ENCODE data around the gene NCKAP5L. TPM values are rescaled to one million over a fixed set of nuclear protein-coding genes. Genes with fewer than 3 reads are reported as not detected.
A peak's percentile ranks its signal among the peaks of the same experiment; 100 is the strongest.

NCKAP5L gene
- polyA plus RNA-seq, 3 donors = 3.7 to 14.9 (median 6.8) TPM

- TF ChIP-seq, protein P1, sequence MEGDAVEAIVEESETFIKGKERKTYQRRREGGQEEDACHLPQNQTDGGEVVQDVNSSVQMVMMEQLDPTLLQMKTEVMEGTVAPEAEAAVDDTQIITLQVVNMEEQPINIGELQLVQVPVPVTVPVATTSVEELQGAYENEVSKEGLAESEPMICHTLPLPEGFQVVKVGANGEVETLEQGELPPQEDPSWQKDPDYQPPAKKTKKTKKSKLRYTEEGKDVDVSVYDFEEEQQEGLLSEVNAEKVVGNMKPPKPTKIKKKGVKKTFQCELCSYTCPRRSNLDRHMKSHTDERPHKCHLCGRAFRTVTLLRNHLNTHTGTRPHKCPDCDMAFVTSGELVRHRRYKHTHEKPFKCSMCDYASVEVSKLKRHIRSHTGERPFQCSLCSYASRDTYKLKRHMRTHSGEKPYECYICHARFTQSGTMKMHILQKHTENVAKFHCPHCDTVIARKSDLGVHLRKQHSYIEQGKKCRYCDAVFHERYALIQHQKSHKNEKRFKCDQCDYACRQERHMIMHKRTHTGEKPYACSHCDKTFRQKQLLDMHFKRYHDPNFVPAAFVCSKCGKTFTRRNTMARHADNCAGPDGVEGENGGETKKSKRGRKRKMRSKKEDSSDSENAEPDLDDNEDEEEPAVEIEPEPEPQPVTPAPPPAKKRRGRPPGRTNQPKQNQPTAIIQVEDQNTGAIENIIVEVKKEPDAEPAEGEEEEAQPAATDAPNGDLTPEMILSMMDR (IDR thresholded peaks at IDR 0.05) = no peak
- no peak overlapping the region for H3K4me3 ChIP-seq (replicated peaks in 1 of 3; ENCODE audit: low read depth in 2 of 3, low read length in 3 of 3)
Observed at GRCh38 chr12:49805409-49805808, 22.8 kb downstream of the NCKAP5L start.

DNA sequence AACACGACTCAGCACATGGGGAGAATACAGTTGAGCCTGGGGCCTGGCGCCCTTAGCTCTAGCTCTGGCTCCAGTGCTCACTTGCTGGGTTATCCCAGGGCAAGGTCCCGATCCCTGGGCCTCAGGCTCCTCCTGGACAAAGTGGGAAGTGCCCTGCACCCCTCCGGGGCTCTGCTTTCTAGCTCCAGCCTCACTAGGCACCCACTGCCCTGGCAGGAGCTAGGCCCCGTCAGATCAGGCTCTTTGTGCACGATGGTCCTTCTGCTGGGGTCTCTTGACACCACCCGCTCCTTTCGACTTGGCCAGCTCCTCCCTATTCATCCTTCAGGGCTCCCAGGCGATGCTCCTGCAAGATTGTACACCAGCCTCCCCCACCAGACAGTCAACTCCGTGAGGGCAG is 23.4 kb downstream of the NCKAP5L start:
- H3K4me1 Mint-ChIP-seq = peaks cover 2% of the 10 kb centered on the region
- H3K27me3 Mint-ChIP-seq (ENCODE audit: low read depth in 3 of 3) = no peaks in the 10 kb centered on the region
- H3K9me3 Mint-ChIP-seq = no peaks in the 10 kb centered on the region
- H3K4me3 ChIP-seq (replicated peaks in 1 of 3; ENCODE audit: low read depth in 2 of 3, low read length in 3 of 3) = no peak overlapping the region
- peaks cover 69 to 89% of the 10 kb centered on the region in 2 donors for H3K36me3 ChIP-seq (replicated peaks in 1 of 2; ENCODE audit: control insufficient read depth in 1 of 2, insufficient read depth in 2 of 2, low read length in 2 of 2)
- no peaks in the 10 kb centered on the region for H3K27me3 ChIP-seq (ENCODE audit: control insufficient read depth in 2 of 2, insufficient read depth in 2 of 2, low read length in 2 of 2)
- DNase-seq = no peak
- H3K9me3 ChIP-seq (replicated peaks in 1 of 2; ENCODE audit: control insufficient read depth in 1 of 2, insufficient read depth in 1 of 2, low read length in 2 of 2) = no peaks in the 10 kb centered on the region
- no peak overlapping the region for H3K27ac ChIP-seq (ENCODE audit: low read depth in 1 of 2, low read length in 2 of 2)
- no peak overlapping the region for H3K4me2 ChIP-seq (replicated peaks; ENCODE audit: extremely low read depth, low read length, poor library complexity, severe bottlenecking)
- TF ChIP-seq, protein P1 (IDR thresholded peaks at IDR 0.05) = no peak
- no peak overlapping the region for H3K4me3 Mint-ChIP-seq
- no peak overlapping the region for H3K9ac ChIP-seq (ENCODE audit: insufficient read depth, low read length, poor library complexity, severe bottlenecking)
- no peaks in the 10 kb centered on the region for H3K4me1 ChIP-seq (ENCODE audit: control insufficient read depth in 1 of 2, insufficient read depth in 2 of 2, low read length in 2 of 2)
- H3K36me3 Mint-ChIP-seq = peaks cover 75 to 84% of the 10 kb centered on the region in 2 donors
- over 99% methylated on average over 10 of the region's 10 CpGs for WGBS (ENCODE audit: insufficient coverage)
- H4K20me1 ChIP-seq (ENCODE audit: insufficient read depth, low read length) = peaks cover 74% of the 10 kb centered on the region
- peaks cover 22% of the 10 kb centered on the region for H3K79me2 ChIP-seq (ENCODE audit: insufficient read depth, low read length)
- H2AFZ ChIP-seq (ENCODE audit: insufficient read depth, low read depth, low read length, poor library complexity, severe bottlenecking) = no peak overlapping the region
- H3K27ac Mint-ChIP-seq = peak overlapping the region in 1 of 7 donors; percentile 87
- intact Hi-C loops (cut with micrococcal nuclease) = no loop called here

More at GRCh38 chr12:49805409-49805808, 22.8 kb downstream of the NCKAP5L start:
- DNase-seq = no peak
- Histone ChIP-seq H3K36me3 (replicated peaks in 1 of 2; ENCODE audit: control insufficient read depth in 1 of 2, insufficient read depth in 2 of 2, low read length in 2 of 2) (peaks cover 65 to 84% of the 10 kb centered on the region in 2 donors), H3K27ac (ENCODE audit: low read depth in 1 of 2, low read length in 2 of 2) (no peak overlapping the region), H3K9me3 (replicated peaks in 1 of 2; ENCODE audit: control insufficient read depth in 1 of 2, insufficient read depth in 1 of 2, low read length in 2 of 2) (no peaks in the 10 kb centered on the region), H2AFZ (ENCODE audit: insufficient read depth, low read depth, low read length, poor library complexity, severe bottlenecking) (no peak overlapping the region), H3K27me3 (ENCODE audit: control insufficient read depth in 2 of 2, insufficient read depth in 2 of 2, low read length in 2 of 2) (no peaks in the 10 kb centered on the region), H4K20me1 (ENCODE audit: insufficient read depth, low read length) (peaks cover 80% of the 10 kb centered on the region), H3K9ac (ENCODE audit: insufficient read depth, low read length, poor library complexity, severe bottlenecking) (no peak overlapping the region), H3K4me2 (replicated peaks; ENCODE audit: extremely low read depth, low read length, poor library complexity, severe bottlenecking) (no peak overlapping the region), H3K4me1 (ENCODE audit: control insufficient read depth in 1 of 2, insufficient read depth in 2 of 2, low read length in 2 of 2) (peaks cover 0 to 3% of the 10 kb centered on the region in 2 donors), H3K79me2 (ENCODE audit: insufficient read depth, low read length) (peaks cover 27% of the 10 kb centered on the region)
- no peaks in the 10 kb centered on the region for H3K9me3 Mint-ChIP-seq
- no CpG with 5 or more reads among the region's 5 CpGs for WGBS (ENCODE audit: insufficient coverage)
- H3K27me3 Mint-ChIP-seq (ENCODE audit: low read depth in 3 of 3) = no peaks in the 10 kb centered on the region
- peak overlapping the region in 1 of 7 donors; percentile 50 for H3K27ac Mint-ChIP-seq
- no peak overlapping the region for H3K4me3 Mint-ChIP-seq
- H3K4me1 Mint-ChIP-seq = peaks cover 6% of the 10 kb centered on the region
- H3K36me3 Mint-ChIP-seq = peaks cover 69 to 78% of the 10 kb centered on the region in 2 donors
- intact Hi-C loops (cut with micrococcal nuclease) = no loop called here

Measured in CD14-positive monocyte (primary cell).